ENCODE results near the gene IQGAP3. TPM values are rescaled to one million over a fixed set of nuclear protein-coding genes. Genes with fewer than 3 reads are reported as not detected.

IQGAP3 gene
- total and polyA plus RNA-seq, 4 donors, result under 0.01 to 8.5 (median 0.43) TPM

GRCh38 chr1:156591432-156592157 is 19.2 kb upstream of the IQGAP3 start, which contains the start of gene NAXE:
Gene NAXE (plus strand): TSS chr1:156591776. CDS start chr1:156591805, 29 bp downstream.
- peak within 1 kb of the TSS; percentile 66 to 77 for H3K27ac ChIP-seq (ENCODE audit: low read depth in 1 of 2, low read length in 2 of 2)
- H3K27me3 ChIP-seq (ENCODE audit: control insufficient read depth in 4 of 4, insufficient read depth in 4 of 4, low read length in 3 of 4), result no peaks in the 10 kb centered on the region
- WGBS, result under 1% methylated on average over 60 of the region's 60 CpGs
- peak; percentile 73 for DNase-seq (ENCODE audit: low spot score)
- peak within 1 kb of the TSS; percentile 60 to 86 for H3K9ac ChIP-seq (ENCODE audit: low read depth in 1 of 2, low read length in 2 of 2)
- peak within 1 kb of the TSS; percentile 57 to 83 (median 72) for H3K4me3 ChIP-seq (ENCODE audit: low read depth in 1 of 3, low read length in 3 of 3)
- H3K36me3 ChIP-seq (ENCODE audit: control insufficient read depth in 4 of 4, insufficient read depth in 3 of 4, low read depth in 1 of 4, low read length in 3 of 4), result peaks cover 3 to 21% (median 13%) of the 10 kb centered on the region in 4 donors
- TF ChIP-seq RXRA (IDR thresholded peaks at IDR 0.05) (peak in 1 of 2 donors; percentile 51), FOXA1 (IDR thresholded peaks at IDR 0.05) (no peak), TAF1 (conservative IDR thresholded peaks at IDR 0.05) (no peak), GABPA (IDR thresholded peaks at IDR 0.05 in 1 of 2, conservative IDR thresholded peaks at IDR 0.05 in 1 of 2) (no peak)
- peaks cover 3 to 15% (median 9%) of the 10 kb centered on the region in 4 donors for H3K4me1 ChIP-seq (ENCODE audit: control insufficient read depth in 4 of 4, insufficient read depth in 4 of 4, low read length in 3 of 4)
- H3K9me3 ChIP-seq (ENCODE audit: control insufficient read depth in 4 of 4, low read length in 3 of 4), result no peaks in the 10 kb centered on the region

DNA sequence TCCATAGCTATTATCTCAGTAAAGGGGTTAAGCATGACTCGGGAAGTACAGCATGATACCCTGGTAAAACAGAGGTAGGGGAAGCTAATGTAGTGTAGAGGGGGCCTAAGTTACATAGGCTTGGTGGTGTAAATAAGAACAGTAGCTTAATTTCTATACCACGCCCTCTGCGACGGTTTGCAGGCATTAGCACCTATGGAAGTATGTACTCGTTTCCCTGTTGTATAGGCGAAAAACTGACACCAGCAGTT is 18.7 kb upstream of the IQGAP3 start:
- no peaks in the 10 kb centered on the region for H3K27me3 ChIP-seq (ENCODE audit: control insufficient read depth in 4 of 4, insufficient read depth in 4 of 4, low read length in 3 of 4)
- TF ChIP-seq JUND (IDR thresholded peaks at IDR 0.05) (no peak), HNF4A (conservative IDR thresholded peaks at IDR 0.05) (no peak), HNF4G (IDR thresholded peaks at IDR 0.05) (no peak), SP1 (IDR thresholded peaks at IDR 0.05) (no peak), FOXA1 (IDR thresholded peaks at IDR 0.05) (no peak), CTCF (IDR thresholded peaks at IDR 0.05; ENCODE audit: low read depth, low read length, missing input control) (no peak), FOXA2 (IDR thresholded peaks at IDR 0.05) (no peak), RAD21 (IDR thresholded peaks at IDR 0.05) (no peak)
- TF ChIP-seq, protein P1, sequence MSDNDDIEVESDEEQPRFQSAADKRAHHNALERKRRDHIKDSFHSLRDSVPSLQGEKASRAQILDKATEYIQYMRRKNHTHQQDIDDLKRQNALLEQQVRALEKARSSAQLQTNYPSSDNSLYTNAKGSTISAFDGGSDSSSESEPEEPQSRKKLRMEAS (IDR thresholded peaks at IDR 0.05), result no peak
- TF ChIP-seq, protein P2, sequence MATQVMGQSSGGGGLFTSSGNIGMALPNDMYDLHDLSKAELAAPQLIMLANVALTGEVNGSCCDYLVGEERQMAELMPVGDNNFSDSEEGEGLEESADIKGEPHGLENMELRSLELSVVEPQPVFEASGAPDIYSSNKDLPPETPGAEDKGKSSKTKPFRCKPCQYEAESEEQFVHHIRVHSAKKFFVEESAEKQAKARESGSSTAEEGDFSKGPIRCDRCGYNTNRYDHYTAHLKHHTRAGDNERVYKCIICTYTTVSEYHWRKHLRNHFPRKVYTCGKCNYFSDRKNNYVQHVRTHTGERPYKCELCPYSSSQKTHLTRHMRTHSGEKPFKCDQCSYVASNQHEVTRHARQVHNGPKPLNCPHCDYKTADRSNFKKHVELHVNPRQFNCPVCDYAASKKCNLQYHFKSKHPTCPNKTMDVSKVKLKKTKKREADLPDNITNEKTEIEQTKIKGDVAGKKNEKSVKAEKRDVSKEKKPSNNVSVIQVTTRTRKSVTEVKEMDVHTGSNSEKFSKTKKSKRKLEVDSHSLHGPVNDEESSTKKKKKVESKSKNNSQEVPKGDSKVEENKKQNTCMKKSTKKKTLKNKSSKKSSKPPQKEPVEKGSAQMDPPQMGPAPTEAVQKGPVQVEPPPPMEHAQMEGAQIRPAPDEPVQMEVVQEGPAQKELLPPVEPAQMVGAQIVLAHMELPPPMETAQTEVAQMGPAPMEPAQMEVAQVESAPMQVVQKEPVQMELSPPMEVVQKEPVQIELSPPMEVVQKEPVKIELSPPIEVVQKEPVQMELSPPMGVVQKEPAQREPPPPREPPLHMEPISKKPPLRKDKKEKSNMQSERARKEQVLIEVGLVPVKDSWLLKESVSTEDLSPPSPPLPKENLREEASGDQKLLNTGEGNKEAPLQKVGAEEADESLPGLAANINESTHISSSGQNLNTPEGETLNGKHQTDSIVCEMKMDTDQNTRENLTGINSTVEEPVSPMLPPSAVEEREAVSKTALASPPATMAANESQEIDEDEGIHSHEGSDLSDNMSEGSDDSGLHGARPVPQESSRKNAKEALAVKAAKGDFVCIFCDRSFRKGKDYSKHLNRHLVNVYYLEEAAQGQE (IDR thresholded peaks at IDR 0.05), result no peak
- H3K36me3 ChIP-seq (ENCODE audit: control insufficient read depth in 4 of 4, insufficient read depth in 3 of 4, low read depth in 1 of 4, low read length in 3 of 4), result peaks cover 3 to 16% (median 11%) of the 10 kb centered on the region in 4 donors
- WGBS, result 39% methylated on average over 6 of the region's 6 CpGs
- peak overlapping the region; percentile 57 to 72 (median 67) for H3K4me3 ChIP-seq (ENCODE audit: low read depth in 1 of 3, low read length in 3 of 3)
- peak overlapping the region; percentile 18 to 86 for H3K9ac ChIP-seq (ENCODE audit: low read depth in 1 of 2, low read length in 2 of 2)
- peaks cover 3 to 15% (median 9%) of the 10 kb centered on the region in 4 donors for H3K4me1 ChIP-seq (ENCODE audit: control insufficient read depth in 4 of 4, insufficient read depth in 4 of 4, low read length in 3 of 4)
- no peaks in the 10 kb centered on the region for H3K9me3 ChIP-seq (ENCODE audit: control insufficient read depth in 4 of 4, low read length in 3 of 4)
- H3K27ac ChIP-seq (ENCODE audit: low read depth in 1 of 2, low read length in 2 of 2), result peak overlapping the region in 1 of 2 donors; percentile 60
- no peak for DNase-seq (ENCODE audit: low spot score)

Measured in liver (tissue), 9 donors.